T47D (cell line): Measurements from ENCODE around the gene TBCK.

Experiments used
- DNase-seq, 2 experiments: peaks; one replicate each; pipeline versions ENCODE4 v3.0.0 to v3.0.0-alpha.2; 2011 to 2012; ENCODE audit warnings: low read depth in 1 of 2, low spot score in 1 of 2
- JUND ChIP-seq: IDR thresholded peaks from 2 replicates; pipeline ENCODE4 v1.6.1; 2012; ENCODE audit warnings: low read depth
- in situ Hi-C: cut with HindIII; loops from 2 replicates; pipeline ENCODE4 v1.10.0; 2016; ENCODE audit warnings: low sequenced_read_pairs, low pct_unique_long_range_greater_than_20kb

The TBCK gene

GRCh38 chr4:106264331-106264728, 51.7 kb downstream of the TBCK start:
- TF ChIP-seq JUND: no peak
- in situ Hi-C loops: no loop called here
- no peak for DNase-seq

DNA sequence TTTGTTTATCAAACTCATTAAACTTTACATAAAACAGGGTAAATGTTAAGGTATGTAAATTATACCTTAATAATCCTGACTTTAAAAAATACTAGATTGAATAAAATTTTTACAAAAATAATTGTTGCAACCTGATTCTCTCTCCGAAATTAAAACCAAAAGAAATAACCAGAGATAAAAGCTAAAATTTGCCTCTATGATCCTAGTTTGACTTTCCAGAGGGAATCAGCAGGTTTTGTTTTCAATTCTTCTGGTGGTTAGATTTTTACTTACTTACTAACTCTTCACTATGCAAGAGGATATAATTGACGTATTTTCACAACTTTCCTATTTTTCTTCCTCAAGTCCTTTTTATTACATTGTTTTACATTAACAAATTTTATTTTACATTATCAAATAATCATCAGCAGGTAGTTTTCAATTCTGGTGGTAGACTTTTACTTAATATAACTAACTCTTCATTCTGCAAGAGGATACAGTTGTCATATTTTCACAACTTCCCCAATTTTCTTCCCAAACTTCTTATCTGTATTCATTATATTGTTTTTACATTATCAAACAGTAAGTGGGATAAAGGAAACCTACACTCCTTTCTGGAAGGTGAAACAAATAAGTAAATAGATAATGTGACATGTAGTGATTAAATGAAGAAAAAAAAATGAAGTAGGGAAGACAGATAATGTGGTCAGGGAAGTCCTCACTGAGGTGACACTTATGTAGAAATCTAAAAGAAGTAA, 52.2 kb downstream of the TBCK start:
- DNase-seq: no peak
- in situ Hi-C loops: no loop called here
- TF ChIP-seq JUND: no peak

DNA sequence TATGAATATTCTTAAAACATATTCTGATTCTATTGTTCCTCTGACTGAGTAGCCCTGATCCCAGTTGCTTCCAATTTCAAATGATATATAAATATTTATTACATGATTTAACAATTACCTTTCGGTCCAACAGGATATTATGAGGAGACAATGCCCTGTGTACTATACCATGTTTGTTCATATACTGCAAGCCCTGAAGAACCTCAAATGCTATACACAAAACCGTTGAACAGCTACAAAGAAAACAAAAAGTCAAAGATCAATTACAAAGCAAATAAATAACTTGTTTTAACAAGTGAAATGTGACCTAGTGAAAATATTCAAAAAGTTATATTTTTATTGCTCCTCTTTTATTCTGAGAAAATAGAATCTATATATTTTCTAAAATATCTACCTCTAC, 54.0 kb downstream of the TBCK start:
- DNase-seq: no peak
- in situ Hi-C loops: no loop called here
- TF ChIP-seq JUND: no peak

DNA sequence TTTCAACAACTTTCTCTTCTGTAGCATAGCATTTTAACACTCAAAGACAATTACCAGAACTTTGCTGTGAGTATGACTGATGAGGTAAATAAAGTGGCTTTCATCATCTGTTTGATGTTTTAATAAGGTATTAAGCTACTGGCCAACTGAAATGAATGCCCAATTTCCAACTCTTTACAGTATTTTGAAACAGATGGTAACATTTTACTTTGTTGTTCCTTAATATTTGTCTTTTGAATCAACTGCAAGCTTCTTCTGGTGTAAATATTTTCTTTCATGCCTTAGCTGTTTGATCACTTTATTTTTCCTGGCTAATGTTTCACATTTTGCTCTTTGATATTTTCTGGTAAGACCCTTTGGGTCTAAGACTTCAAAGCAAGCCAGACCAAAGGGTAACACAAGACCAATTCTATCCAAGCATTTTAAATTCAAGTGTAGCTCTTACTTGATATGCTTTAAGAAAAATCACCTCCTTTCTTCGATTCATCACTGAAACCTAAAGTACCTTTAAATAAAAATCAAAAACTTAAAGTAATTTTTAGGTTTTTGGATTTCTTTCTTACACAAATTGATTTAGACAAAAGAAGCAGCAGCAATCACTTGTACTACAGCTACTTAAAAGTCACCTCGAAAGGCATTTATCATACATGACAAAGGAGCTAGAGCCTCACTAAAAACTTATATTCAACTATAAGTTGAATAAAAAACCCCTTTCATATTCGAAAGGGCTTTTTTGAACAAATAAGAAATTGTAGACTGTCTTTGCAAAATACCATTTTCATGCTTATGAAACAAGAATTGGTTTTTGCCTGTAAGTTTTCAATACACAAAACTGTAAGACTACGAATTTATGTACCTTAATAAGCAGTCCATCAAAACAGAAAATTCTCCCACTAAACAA, 57.6 kb downstream of the TBCK start:
- in situ Hi-C loops: no loop called here
- TF ChIP-seq JUND: no peak
- DNase-seq: no peak

- DNase-seq: no peak
- TF ChIP-seq JUND: no peak
- in situ Hi-C loops: no loop called here
Observed at GRCh38 chr4:106256190-106256589, 59.8 kb downstream of the TBCK start.

DNA sequence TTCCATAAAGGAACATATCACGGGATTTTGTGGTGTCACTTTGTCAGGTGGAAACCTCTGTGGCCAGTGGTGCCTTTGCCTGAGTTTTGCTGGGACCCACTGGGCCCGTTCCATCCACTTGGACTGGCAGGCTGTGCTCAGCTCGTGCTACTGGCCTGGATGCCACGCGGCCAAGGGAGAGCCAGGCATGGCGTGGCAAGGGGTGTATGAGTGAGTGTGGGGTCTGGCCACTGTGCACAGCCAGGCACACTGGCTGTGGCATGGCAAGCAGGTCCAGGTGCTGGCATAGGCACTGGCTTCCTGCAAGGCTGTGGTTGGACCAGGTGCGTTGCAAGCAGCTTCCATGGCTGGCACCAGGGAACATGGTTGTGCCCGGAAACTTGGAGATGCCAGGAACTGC, 60.8 kb downstream of the TBCK start:
- no peak for TF ChIP-seq JUND
- DNase-seq: no peak
- in situ Hi-C loops: no loop called here

GRCh38 chr4:106253364-106254129, 62.5 kb downstream of the TBCK start:
- in situ Hi-C loops: no loop called here
- no peak for TF ChIP-seq JUND
- DNase-seq: no peak

DNA sequence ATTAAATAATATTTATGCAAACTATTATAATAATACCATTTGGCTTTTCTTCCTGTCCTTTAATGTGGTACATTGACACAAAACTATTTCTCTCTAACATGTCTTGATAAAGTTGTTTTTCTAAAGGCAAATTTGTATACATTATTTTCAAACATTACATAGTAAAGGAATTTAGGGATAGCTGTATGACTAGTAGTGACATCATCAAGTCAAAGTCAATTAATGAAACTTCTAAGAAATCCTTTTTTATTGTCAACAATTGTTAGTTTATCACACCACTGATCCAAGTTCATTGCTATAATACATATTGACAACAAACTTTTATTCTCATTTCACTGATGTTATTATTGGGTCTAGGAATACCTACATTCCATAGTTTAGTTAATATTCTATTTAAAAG, 68.4 kb downstream of the TBCK start:
- no peak for TF ChIP-seq JUND
- no peak for DNase-seq
- in situ Hi-C loops: no loop called here

DNA sequence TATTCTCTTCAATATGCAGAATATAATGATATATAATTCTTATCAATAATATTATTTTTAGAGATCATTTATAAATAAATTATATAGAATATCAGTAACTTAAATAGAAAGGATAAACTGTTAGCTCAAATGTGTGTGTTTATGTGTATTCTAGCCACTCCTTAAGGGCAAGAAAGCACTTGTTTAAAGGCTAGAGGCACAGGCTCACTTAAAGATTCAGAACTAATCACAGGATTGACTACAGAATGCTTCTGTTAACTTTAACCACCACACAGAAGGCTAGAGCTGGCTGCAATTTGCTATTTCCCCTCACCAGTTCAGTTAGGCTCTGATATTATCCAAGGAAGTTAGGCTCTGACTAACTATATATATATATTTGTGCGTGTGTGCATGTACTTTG, 69.6 kb downstream of the TBCK start:
- TF ChIP-seq JUND: no peak
- no peak for DNase-seq
- in situ Hi-C loops: no loop called here

GRCh38 chr4:106245176-106245575, 70.8 kb downstream of the TBCK start:
- in situ Hi-C loops: no loop called here
- no peak for TF ChIP-seq JUND
- DNase-seq: peak in 1 of 2 experiments; percentile 73

- no peak for TF ChIP-seq JUND
- DNase-seq: no peak
- in situ Hi-C loops: no loop called here
Observed at GRCh38 chr4:106240699-106241098, 75.3 kb downstream of the TBCK start.

GRCh38 chr4:106238820-106239420, 77.1 kb downstream of the TBCK start:
- in situ Hi-C loops: no loop called here
- DNase-seq: peak in 1 of 2 experiments; percentile 67
- no peak for TF ChIP-seq JUND
